Measurements from ENCODE around the gene GDPD4. TPM values are rescaled to one million over a fixed set of nuclear protein-coding genes. Genes with fewer than 3 reads are reported as not detected.

GDPD4 gene
- total RNA-seq, 1 experiment from 2014 or later, result not detected

- no peak for TF ChIP-seq FOSL1 (IDR thresholded peaks at IDR 0.05; ENCODE audit: low read depth)
- TF ChIP-seq SIN3A (IDR thresholded peaks at IDR 0.05; ENCODE audit: low read depth), result no peak
- no peak for TF ChIP-seq EZH2phosphoT487 (IDR thresholded peaks at IDR 0.05; ENCODE audit: borderline replicate concordance)
- no peak for TF ChIP-seq ATF3 (IDR thresholded peaks at IDR 0.05)
- no peak for TF ChIP-seq TCF7L2 (IDR thresholded peaks at IDR 0.05; ENCODE audit: borderline replicate concordance, extremely low read depth, insufficient read depth, insufficient read length)
- TF ChIP-seq ZFX (IDR thresholded peaks at IDR 0.05), result no peak
- no peak for TF ChIP-seq SP1 (IDR thresholded peaks at IDR 0.05; ENCODE audit: low read depth)
- TF ChIP-seq RAD21 (IDR thresholded peaks at IDR 0.05; ENCODE audit: low read depth), result no peak
- no peak for TF ChIP-seq ZNF274 (IDR thresholded peaks at IDR 0.05; ENCODE audit: low read depth, low read length)
- TF ChIP-seq JUND (IDR thresholded peaks at IDR 0.05), result no peak
- no peak for TF ChIP-seq ELF1 (IDR thresholded peaks at IDR 0.05; ENCODE audit: borderline replicate concordance, low read depth)
- no peak for TF ChIP-seq POLR2A (IDR thresholded peaks at IDR 0.05; ENCODE audit: borderline replicate concordance, extremely low read depth, insufficient read depth, insufficient read length)
- no peak for TF ChIP-seq REST (IDR thresholded peaks at IDR 0.05; ENCODE audit: low read depth)
- no peak for TF ChIP-seq MAX (IDR thresholded peaks at IDR 0.05)
- TF ChIP-seq EZH2 (IDR thresholded peaks at IDR 0.05), result no peak
- ATAC-seq (no peak), DNase-seq (ENCODE audit: low read depth, low spot score) (no peak)
- Histone ChIP-seq H3K9me2 (ENCODE audit: insufficient read depth) (no peaks in the 10 kb centered on the region), H2AFZ (ENCODE audit: low read depth, low read length, poor library complexity, severe bottlenecking) (no peak overlapping the region), H3K79me2 (ENCODE audit: insufficient read depth, low read length) (no peaks in the 10 kb centered on the region), H4K20me1 (ENCODE audit: insufficient read depth) (no peaks in the 10 kb centered on the region), H3K9me3 (ENCODE audit: control insufficient read depth in 1 of 2, insufficient read depth in 1 of 2, low read depth in 1 of 2, low read length in 2 of 2) (no peaks in the 10 kb centered on the region), H3K27me3 (ENCODE audit: insufficient read depth, low read length) (no peaks in the 10 kb centered on the region), H3K4me2 (ENCODE audit: low read length) (no peak overlapping the region), H3K4me1 (ENCODE audit: control insufficient read depth in 1 of 2, insufficient read depth in 2 of 2, low read length in 2 of 2) (peaks cover 0 to 4% of the 10 kb centered on the region in 2 experiments; a peak in 1 of 4 replicates), H3K9ac (ENCODE audit: low read length) (no peak overlapping the region), H3K27ac (ENCODE audit: low read depth, low read length) (no peak overlapping the region; the same call in 1 of the 2 replicates), H3K36me3 (ENCODE audit: control insufficient read depth in 1 of 2, insufficient read depth in 2 of 2, low read length in 2 of 2) (no peaks in the 10 kb centered on the region), H3K4me3 (replicated peaks in 1 of 2; ENCODE audit: low read depth in 1 of 2, low read length in 2 of 2) (no peak overlapping the region)
- ChIA-PET CTCF (no interaction called here), POLR2A (no interaction called here), RAD21 (ENCODE audit: low non-redundant PET in 1 of 2, low total read pairs in 2 of 2, uncharacterized antibody in 2 of 2, unreplicated experiment in 2 of 2) (no interaction called here)
- intact Hi-C loops (cut with micrococcal nuclease), result no loop called here
- no TSS peak for BruUV-seq (replicated peaks)
Measured at GRCh38 chr11:77201991-77202841, 99.3 kb downstream of the GDPD4 start.
